Stimulated activated CD8-positive, alpha-beta memory T cell treated with anti-CD3 and anti-CD28 coated beads, Interleukin-7, amount 100 ng/mL, for 48 hours (primary cell): ENCODE results near the gene PRR19.
A peak's percentile ranks its signal among the peaks of the same experiment; 100 is the strongest.
"Not testable (repeated sequence)": the region's sequence is repeated elsewhere in the genome, so short reads cannot be mapped to it uniquely, and the experiment has no call there.

Source experiments
- DNase-seq, 2 donors: peaks; one replicate each; pipeline ENCODE4 v3.0.0-alpha.2; 2020; ENCODE audit warnings: low read depth in 1 of 2; ENCODE audit errors: extremely low read depth in 1 of 2

The PRR19 gene, protein sequence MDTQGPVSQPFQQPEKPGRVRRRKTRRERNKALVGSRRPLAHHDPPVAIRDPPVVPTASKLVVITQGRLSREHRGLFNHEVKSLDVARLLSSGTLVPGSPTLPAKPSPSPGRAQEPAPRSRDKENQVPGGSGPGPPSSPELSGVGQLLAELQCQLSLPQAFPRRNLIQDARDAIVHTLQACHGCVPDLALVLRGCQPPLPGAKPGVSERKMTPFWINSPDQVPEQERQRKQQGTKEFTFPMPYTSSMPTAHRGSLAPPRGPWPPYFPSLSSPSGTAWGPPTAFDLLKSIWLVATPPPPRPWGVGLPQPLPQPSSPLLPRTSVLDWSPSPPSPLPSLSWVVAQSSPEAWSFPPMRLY

DNA sequence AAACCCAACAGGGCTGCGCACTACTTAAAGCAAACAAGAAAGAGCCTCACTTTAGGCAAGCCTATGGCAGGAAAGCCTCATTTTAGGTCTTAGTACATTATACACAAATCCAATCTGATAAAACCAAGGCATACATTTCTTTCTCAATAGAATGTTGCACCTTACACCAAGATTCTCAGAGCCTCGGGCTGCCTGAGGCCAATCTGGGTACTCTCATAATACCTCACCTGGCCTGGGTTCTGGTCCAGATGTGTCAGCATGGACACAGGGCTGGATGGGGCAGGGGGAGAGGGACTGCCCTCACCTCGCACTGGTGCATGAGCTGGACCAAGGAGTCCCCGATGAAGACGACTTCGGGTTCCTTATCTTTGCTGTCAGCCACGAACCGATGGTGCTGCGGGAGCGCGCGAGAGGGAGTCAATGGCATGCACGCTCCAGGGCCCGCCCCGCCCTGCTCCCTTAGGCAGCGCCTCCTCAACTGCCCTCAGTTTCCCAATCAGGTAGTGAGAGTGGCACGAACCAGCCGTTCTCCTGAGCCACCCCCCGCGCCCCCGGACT lies at the start of gene PRR19:
Gene PRR19, plus strand, starts transcription at position 487 of the 558 bp plus-strand sequence. CDS start 7,453 bp downstream, outside the sequence.
- no peak for DNase-seq

DNA sequence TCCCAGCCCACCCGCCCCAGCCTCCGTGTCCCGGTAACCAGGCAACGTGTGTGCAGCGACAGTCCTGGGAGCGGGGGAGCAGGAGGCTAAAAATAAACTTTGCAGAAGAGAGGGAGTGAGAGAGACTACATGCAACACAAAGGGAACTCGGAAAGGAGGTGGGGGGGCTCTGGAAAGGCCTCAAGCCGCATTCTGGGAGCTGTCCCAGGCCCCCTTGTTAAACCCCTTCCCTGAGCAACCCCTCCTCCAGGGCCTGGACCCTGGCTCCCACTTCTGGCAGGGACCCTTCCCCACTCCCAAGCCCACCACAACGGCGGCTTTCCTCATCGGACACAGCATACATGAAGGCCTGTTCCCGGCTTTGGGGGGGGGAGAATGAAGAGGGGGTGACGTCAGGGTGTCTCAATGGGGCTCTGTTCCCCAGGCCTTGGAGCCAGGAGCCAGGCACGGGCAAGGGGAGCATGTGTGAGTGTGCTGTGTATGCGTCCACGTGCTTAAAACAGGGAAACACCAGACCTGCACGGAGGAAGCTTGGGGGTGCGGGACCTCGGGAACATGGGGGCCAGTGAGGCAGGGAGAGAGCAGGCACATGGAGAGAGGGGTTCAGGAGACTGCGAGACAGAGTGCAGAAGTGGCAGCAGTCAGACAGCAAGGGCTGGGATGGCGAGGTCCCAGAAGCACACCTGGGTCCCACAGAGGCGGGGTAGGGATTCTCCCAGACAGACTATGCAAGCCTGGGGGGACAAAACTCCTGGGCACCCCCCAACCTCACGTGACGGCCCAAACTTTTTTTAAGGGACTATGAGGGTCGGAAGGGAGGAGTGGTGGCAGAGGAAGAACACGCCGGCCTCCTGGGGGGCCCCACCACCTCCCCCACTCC lies 49.3 kb upstream of the PRR19 start:
- no peak for DNase-seq

DNA sequence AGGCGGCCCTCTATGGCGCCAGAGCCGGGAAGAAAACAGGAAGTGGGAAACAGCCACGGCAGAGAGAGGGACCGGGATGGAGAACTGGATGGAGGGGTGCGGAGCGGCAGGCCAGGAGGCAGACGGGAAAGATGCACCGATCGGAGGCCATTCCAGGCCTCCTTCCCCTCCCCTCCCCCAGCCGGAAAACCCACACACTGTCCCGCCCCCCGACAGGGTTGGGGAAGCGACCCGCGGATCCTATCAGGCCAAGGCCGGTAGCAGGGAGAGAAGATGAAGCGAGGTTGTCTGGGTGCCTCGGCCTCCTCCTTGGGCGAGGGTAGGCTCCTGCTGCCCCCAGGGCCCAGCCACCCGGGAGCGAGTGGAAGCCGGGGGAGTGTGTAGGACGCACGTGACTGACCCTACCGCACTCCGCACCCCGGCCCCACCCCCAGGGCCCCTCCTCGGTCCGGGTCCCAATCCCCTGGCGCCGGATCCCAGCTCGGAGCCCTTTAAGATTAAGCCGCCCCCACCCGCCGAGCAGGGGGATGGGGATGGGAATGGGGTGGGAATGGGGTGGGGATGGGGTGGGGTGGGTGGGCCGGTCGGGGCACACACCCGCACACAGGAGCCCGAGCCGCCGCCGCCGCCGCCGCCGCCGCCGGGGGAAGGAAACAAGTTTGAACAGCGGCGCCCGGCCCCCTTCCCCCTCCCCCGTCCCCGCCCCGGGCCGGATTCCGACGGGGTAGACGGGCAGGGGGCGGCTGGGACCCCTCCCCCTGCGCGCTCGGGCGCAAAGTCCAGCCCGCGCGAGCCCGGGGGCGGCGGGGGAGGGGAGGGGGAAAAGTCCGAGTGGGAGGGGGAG lies 48.5 kb upstream of the PRR19 start:
- DNase-seq: no peak

DNA sequence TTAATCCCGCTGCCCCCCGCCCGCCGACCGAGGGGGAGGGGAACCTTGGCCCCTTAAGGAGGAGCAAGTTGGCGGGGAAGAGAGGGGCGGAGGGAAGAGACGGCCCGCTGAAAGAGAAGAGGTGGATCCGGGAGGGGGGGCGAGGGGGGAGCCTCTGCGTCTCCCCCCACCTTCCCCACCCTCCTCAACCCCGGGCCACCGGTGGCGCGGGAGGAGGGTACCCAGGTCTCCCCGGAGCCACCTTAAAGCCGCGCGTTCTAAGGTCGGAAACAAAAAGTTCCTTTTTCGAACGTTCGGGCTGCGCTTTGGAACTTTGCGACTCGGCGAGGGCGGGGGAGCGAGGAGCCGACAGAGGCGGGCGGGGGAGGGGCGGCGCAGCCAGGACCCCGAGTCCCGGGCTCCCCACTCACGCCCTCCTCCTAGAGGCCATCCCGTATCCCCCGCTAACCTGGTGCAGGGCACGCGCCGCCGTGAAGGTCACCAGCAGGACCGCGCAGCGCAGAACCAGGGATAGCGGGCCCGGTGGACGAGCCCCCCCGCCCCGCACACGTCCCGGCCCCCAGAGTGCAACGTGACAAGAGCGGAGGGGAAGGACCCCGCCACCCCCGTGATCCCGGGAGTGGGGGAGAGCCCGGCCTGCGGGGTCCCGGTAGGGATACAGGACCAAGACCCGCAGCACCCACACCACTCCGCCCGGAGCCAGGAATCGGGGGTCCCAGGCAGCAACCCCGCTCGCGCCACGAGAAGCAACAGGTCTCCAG lies 47.7 kb upstream of the PRR19 start:
- peak; percentile 40 to 56 for DNase-seq

DNA sequence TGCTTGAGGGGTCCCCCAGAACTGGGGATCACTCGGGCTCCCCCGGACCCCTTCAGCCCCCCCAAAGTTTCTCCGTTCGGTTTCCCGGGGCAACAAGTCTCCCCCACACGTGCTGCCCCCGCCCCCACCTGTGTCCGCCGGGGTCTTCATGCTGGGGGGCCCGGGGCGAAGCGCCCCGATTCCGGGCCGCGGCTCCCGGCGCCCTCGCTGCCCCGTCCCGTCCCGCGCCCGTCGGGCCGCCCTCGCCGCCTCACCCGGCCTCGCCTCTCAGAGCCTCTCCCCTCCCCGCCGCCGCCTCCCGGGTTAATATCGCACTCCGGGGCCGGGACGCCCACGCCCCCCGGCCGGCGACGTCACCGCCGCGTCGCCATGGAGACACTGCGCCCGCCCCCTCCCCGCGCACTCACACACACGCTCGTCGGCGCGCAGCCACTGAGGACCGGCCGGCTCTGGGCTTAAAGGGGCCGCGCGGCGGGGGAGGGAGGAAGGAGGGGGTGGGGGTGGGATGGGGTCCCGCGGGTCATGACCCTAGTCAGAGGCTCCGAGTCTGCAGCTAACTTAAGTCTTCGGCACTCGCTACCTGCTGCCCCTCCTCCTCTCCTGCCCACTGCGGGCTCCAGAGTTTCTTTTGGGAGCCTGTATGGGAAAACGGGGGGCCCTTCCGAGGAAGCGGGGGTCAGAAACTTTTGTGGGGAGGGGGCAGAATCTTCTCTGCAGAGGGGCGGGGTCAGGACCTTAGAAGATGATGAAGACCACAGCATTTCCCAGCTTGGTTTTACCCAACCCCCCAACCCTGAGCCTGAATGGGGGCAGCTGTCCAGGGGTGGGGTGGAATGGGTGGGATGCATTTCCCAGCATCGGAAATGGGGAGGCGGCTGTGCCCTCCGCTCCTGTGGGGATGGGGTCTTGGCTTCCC lies 46.8 kb upstream of the PRR19 start, which contains the start of gene ERF:
Gene ERF, minus strand, starts transcription at position 279 of the 916 bp plus-strand sequence. Its CDS starts 129 bp downstream, at position 150.
- DNase-seq: peak; percentile 78 to 88

DNA sequence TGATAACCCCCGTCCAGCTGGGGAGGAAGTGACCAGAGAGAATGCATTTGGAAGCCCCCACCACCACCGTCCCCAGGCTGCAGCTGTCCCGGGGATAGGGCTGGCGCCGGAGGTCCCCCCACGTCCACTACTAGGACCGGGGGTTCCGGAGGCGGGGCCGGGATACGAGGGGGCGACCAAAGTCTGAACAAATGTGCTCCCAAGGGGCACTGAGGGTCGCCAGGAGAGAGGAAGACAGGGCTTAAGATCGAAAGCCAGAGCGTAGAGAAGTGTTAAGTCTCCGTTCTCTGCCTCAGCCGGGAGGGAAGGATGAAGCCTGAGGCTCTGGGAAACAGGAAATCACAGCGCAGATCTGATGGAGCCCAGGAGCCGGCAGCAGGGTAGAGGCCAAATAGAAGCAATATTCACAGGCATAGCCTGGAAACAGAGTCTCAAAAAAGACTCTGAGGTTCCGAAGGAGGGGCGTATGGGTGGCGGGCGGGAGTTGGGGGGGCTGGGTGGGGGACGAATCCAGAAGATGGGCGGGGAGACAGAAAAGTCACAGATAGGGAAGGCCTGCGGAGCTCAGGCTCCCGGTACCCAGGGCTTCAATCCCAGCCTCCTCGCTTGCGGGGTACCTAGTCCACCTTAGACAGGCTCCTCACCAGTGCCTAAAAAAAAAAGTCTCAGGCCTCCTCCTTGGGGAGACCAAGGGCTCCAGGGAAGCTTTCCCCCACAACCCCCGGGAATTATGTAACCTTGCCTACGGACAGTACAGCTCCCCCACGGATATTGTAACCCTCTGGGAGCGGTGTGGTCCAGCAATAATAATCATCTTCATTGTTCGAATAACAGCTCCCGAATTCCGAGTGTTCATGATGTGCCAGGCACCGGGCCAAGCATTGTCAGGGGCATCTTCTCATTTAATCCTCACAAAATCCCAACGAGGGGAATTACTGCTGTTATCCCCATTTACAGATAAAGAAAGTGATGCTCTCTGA lies 45.9 kb upstream of the PRR19 start:
- DNase-seq: no peak

DNA sequence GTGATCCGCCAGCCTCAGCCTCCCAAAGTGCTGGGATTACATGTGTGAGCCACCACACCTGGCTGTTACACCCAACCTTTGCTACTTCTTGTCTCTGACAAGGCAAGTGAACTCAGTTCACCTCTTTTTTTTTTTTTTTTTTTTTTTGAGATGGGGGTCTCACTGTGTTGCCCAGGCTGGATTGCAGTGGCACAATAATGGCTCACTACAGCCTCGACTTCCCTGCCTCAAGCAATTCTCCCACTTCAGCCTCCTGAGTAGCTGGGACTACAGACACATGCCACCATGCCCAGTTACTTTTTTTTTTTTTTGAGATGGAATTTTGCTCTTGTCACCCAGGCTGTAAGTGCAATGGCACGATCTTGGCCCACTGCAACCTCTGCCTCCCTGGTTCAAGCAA lies 44.1 kb upstream of the PRR19 start:
- not testable (repeated sequence) for DNase-seq

DNA sequence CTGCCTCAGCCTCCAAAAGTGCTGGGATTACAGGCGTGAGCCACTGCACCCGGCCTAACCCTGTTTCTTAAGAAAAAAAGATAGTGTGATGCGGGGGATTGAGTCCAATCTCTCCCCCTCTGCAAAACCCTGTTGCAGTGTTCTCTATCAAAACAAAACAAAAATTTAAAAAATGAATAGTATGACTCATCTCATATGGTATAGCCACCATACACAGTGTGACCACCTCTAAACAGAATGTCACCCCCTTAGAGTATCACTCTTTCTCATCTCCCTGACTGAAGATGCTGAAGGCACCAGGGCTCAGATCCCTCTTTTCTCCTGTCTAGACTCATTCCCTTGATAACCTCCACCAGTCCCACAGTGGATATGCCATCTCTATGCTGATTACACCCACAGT lies 40.2 kb upstream of the PRR19 start:
- DNase-seq: no peak

DNA sequence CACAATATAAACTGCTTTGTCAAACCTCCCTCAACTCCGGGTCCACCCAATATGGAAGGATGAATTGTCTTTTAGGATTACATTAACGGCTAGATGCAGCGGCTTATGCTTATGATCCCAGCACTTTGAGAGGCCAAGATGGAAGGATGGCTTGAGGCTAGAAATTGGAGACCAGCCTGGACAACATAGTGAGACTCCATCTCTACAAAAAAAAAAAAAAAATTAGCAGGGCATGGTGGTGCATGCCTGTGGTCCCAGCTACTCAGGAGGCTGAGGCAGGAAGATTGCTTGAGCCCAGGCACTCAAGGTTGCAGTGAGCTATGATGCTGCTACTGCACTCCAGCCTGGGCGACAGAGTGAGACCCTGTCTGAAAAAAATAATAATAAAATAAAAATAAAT lies 35.8 kb upstream of the PRR19 start:
- DNase-seq: not testable (repeated sequence)

DNA sequence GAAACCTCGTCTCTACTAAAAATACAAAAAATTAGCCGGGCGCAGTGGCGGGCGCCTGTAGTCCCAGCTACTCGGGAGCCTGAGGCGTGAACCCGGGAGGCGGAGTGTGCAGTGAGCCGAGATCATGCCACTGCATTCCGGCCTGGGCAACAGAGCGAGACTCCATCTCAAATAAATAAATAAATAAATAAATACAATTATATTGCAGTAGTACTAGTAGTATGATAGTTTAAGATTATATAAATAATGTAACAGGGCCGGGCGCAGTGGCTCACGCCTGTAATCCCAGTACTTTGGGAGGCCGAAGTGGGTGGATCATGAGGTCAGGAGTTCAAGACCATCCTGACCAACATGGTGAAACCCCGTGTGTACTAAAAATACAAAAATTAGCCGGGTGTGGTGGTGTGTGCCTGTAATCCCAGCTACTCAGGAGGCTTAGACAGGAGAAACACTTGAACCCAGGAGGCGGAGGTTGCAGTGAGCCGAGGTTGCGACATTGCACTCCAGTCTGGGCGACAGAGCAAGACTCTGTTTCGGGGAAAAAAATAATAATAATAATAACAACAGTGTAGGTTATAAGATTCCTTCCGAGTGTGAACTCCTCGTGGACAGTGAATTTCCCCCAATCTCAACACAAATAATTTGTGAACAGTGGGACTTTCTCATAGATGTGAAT lies 34.9 kb upstream of the PRR19 start:
- DNase-seq: not testable (repeated sequence)

DNA sequence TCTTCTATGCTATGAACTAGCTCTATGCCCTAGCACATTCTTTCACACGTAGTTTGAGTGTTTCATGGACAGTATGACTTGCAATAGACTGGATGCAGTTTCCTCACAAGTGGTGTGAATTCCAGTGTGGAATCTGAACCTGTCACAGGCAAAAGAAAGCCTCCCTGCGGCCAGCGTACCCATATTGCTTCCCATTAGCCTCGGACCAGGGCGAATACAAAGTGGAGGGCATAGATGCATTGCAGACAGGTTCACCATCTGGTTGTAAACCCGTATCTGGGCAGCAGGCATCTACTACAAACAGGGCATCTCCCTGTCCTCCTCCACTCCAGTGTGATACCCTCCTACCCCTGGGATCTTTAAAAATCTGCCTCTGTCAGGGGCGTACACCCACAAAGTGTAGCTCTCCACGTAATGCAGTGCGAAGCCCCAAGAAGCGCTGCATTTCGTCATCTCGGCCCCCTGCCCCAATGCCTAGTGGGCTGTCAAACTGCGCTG lies 34.2 kb upstream of the PRR19 start:
- DNase-seq: no peak

DNA sequence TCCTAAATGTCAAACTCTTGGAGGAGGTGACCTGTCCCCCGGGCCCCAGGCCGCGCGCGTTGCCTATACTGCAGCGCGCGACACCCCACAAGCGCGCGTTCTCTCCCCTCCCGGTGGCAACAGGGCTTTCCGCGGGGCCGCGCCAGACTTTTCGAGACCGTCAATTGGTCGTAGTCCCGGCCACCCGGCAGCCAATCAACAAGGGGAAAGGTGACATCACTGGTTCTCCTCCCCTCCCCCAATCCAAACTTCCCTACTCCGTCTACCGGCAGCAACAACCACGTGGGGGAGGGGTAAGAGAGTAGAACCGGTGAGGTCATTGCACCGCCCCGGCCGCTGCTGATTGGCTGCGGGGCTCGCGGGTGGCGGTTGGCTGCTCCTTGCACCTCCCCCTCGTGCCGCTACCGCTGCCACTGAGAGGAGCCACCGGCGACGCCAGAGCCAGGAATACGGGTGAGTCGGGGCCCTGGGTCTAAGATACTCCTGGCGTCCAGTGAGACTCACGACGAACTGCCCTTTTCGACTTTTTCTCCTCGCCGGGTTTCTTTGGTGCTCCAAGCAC lies 33.7 kb upstream of the PRR19 start:
- peak; percentile 95 to 99 for DNase-seq

DNA sequence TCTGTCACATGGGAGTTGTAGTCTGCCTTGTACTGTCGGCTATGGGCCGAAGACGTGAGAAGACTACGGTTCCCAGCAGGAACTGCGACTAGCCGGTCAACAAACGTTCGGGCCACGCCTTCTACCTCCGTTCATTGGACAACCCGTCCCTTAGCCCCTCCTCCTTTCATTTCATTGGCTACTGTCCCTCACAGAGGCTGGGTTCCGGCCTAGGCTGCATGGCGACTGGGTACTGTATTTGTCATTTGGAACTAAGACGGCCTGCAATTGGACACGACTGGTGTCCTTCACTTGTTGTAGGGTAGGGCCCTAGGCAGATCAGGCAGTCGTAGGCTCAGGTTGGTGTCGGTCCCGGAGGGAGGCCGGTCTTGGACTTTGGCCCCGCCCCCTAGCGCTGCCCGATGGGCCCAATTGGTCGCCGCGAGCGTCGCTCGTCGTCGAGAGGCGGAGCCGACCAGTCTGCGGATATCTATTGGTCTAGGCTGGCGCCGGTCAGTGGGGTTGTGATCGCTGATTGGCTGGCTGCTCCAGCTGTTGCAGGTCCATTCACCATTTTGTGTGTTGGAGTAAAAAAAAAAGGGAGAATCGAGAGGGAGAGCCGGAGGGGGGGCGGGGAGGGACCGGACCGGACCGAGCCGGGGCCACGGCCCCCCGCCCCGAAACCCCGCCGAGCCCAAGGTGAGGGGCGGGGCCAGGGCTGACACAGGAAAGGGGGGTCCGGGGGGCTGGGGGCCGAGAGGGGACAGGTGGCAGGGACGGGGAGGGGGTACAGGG lies 33.0 kb upstream of the PRR19 start, which contains the start of gene CIC:
Gene CIC, plus strand, starts transcription at position 549 of the 774 bp plus-strand sequence. CDS start 2,532 bp downstream, outside the sequence.
- peak; percentile 97 to 99 for DNase-seq

DNA sequence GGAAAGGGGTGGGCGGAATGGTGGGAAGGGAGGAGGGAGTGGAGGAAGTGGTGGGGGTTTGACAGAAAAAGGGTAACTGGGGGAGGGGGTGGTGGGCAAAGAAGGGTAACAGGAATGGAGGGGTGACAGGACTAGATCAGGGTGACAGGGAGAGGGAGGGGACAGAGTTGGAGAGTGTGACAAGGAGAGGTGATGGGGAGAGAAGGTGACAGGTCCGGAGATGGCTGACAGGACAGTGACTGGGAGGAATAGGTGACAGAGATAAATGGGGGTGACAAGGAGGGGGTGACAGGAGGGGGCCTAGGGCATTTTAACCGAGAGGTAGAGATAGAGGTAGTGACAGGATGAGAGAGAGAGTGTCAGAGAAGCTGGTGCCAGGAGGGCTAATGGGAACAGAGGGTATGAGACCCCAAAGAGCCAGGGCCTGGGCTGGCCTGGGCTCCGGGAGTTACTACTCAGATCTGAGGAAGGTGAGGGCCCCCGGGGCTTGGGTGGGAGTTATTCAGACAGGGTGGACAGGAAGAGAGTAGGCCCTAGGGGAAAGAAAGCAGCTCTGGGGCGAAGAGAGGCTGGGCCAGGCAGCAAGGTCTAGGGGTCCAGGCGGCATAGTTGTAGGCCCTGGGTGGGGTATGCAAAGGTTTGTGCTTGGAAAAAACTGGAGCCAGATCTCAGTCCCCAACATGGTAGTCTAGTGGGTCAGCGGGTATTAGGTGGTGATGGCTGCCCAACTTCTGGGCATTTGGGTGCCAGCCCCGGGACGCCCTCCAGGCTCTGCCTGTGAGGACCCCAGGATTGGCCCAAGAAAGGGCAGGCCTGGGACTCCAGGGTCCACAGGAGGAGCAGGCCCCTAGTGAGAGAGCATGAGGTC lies 32.2 kb upstream of the PRR19 start:
- DNase-seq: no peak
